C4-2B (cell line): Measurements from ENCODE around the gene ZNF609.

Experiments
- CTCF ChIP-seq: fragments of 450-650 bp; conservative IDR thresholded peaks from 2 replicates; pipeline ENCODE4 v1.5.1; 2017; ENCODE audit warnings: mild to moderate bottlenecking
- ZFX ChIP-seq: fragments of 450-650 bp; IDR thresholded peaks from 2 replicates; pipeline ENCODE4 v1.6.1; 2017

- TF ChIP-seq CTCF (no peak), ZFX (no peak)
Observed at GRCh38 chr15:64519897-64520296, 59.5 kb downstream of the ZNF609 start.
